Skin of body (tissue), 2 donors: Measurements from ENCODE around the gene GRXCR1. TPM values are rescaled to one million over a fixed set of nuclear protein-coding genes. Genes with fewer than 3 reads are reported as not detected.

Experiments used
- DNase-seq: peaks from one replicate; lab custom pipeline; 2025; lab: John Stamatoyannopoulos, UW
- total RNA-seq: library from RNA; depleted of rRNA; stranded (reverse); fragments of >200 nt; gene quantifications from one replicate; pipeline ENCODE4 v1.2.3, GENCODE V29; 2014

The GRXCR1 gene
- total RNA-seq, result not detected

GRCh38 chr4:42892413-42892812, at the start of gene GRXCR1:
TSS of gene GRXCR1 (plus strand) at chr4:42892713. CDS start at chr4:42893267, 554 bp downstream.
- DNase-seq, result no peak

GRCh38 chr4:42843694-42844093, 48.8 kb upstream of the GRXCR1 start:
- no peak for DNase-seq

GRCh38 chr4:42844422-42845070, 48.0 kb upstream of the GRXCR1 start:
- DNase-seq, result no peak

- no peak for DNase-seq
These were observed 46.9 kb upstream of the GRXCR1 start for GRCh38 chr4:42845586-42845985.

GRCh38 chr4:42855779-42856178, 36.7 kb upstream of the GRXCR1 start:
- no peak for DNase-seq

GRCh38 chr4:42865572-42866189, 26.8 kb upstream of the GRXCR1 start:
- peak; percentile 41 for DNase-seq

GRCh38 chr4:42871261-42871660, 21.3 kb upstream of the GRXCR1 start:
- no peak for DNase-seq

GRCh38 chr4:42871671-42872290, 20.7 kb upstream of the GRXCR1 start:
- no peak for DNase-seq

- peak; percentile 62 for DNase-seq
These were observed 13.7 kb upstream of the GRXCR1 start for GRCh38 chr4:42878863-42879262.

- peak; percentile 74 for DNase-seq
These were observed 11.3 kb upstream of the GRXCR1 start for GRCh38 chr4:42881253-42881652.

GRCh38 chr4:42891644-42892043, 869 bp upstream of the GRXCR1 start:
- DNase-seq, result no peak

- no peak for DNase-seq
These were observed 2.9 kb downstream of the GRXCR1 start for GRCh38 chr4:42895452-42895851.

- no peak for DNase-seq
These were observed 12.5 kb downstream of the GRXCR1 start for GRCh38 chr4:42904986-42905385.

- DNase-seq, result no peak
These were observed 13.1 kb downstream of the GRXCR1 start for GRCh38 chr4:42905591-42905990.

- no peak for DNase-seq
These were observed 13.8 kb downstream of the GRXCR1 start for GRCh38 chr4:42906341-42906740.

- DNase-seq, result no peak
These were observed 14.6 kb downstream of the GRXCR1 start for GRCh38 chr4:42906891-42907759.

GRCh38 chr4:42910459-42910858, 17.9 kb downstream of the GRXCR1 start:
- DNase-seq, result no peak

GRCh38 chr4:42914937-42915336, 22.4 kb downstream of the GRXCR1 start:
- DNase-seq, result no peak

- no peak for DNase-seq
These were observed 23.0 kb downstream of the GRXCR1 start for GRCh38 chr4:42915484-42915883.

- no peak for DNase-seq
These were observed 24.8 kb downstream of the GRXCR1 start for GRCh38 chr4:42917296-42917695.

GRCh38 chr4:42923431-42923830, 30.9 kb downstream of the GRXCR1 start:
- no peak for DNase-seq

GRCh38 chr4:42925921-42926320, 33.4 kb downstream of the GRXCR1 start:
- no peak for DNase-seq
